Ishikawa (cell line): Measurements from ENCODE around the gene TAOK3.

ENCODE experiments used
- CEBPB ChIP-seq: IDR thresholded peaks from 2 replicates; pipeline ENCODE4 v1.6.1; 2012
- EP300 ChIP-seq: IDR thresholded peaks from 2 replicates; pipeline ENCODE4 v1.6.1; 2012; ENCODE audit warnings: borderline replicate concordance
- FOXM1 ChIP-seq: IDR thresholded peaks from 2 replicates; pipeline ENCODE4 v1.6.1; 2012; ENCODE audit warnings: low read depth, borderline replicate concordance
- MAX ChIP-seq: IDR thresholded peaks from 2 replicates; pipeline ENCODE4 v1.6.1; 2012
- NFIC ChIP-seq: IDR thresholded peaks from 2 replicates; pipeline ENCODE4 v1.6.1; 2012
- REST ChIP-seq: IDR thresholded peaks from 2 replicates; pipeline ENCODE4 v1.6.1; 2012; ENCODE audit warnings: low read depth, mild to moderate bottlenecking
- TAF1 ChIP-seq: IDR thresholded peaks from 2 replicates; pipeline ENCODE4 v1.6.1; 2012; ENCODE audit warnings: low read depth, mild to moderate bottlenecking
- TCF12 ChIP-seq: IDR thresholded peaks from 2 replicates; pipeline ENCODE4 v1.6.1; 2012; ENCODE audit warnings: low read depth
- TEAD4 ChIP-seq: IDR thresholded peaks from 2 replicates; pipeline ENCODE4 v1.6.1; 2012
- USF1 ChIP-seq: IDR thresholded peaks from 2 replicates; pipeline ENCODE4 v1.6.1; 2012

- no peak for TF ChIP-seq CEBPB
- TF ChIP-seq TAF1: no peak
- TF ChIP-seq MAX: no peak
- TF ChIP-seq NFIC: no peak
- TF ChIP-seq TCF12: no peak
- TF ChIP-seq REST: no peak
- TF ChIP-seq TEAD4: no peak
- TF ChIP-seq FOXM1: no peak
- TF ChIP-seq USF1: no peak
- no peak for TF ChIP-seq EP300
Measured at GRCh38 chr12:118398940-118399339, 26.2 kb upstream of the TAOK3 start.
